Progenitor cell of endocrine pancreas (in vitro differentiated cells): ENCODE measurements around the gene LRRC43. TPM values are rescaled to one million over a fixed set of nuclear protein-coding genes. Genes with fewer than 3 reads are reported as not detected.
A peak's percentile ranks its signal among the peaks of the same experiment; 100 is the strongest.

ENCODE experiments used
- DNase-seq: peaks from one replicate; pipeline ENCODE4 v3.0.0; 2021; ENCODE audit warnings: low spot score; ENCODE audit not compliant: unreplicated experiment
- H3K27ac Mint-ChIP-seq: 2 replicates; pipeline ENCODE4 v1.8.0; 2021; ENCODE audit warnings: mild to moderate bottlenecking, moderate library complexity, mixed read lengths
- H3K27me3 Mint-ChIP-seq: 2 replicates; pipeline ENCODE4 v1.8.0; 2021; ENCODE audit warnings: mixed read lengths
- H3K36me3 Mint-ChIP-seq: 2 replicates; pipeline ENCODE4 v1.8.0; 2022; ENCODE audit warnings: mixed read lengths; ENCODE audit not compliant: insufficient read depth
- H3K4me1 Mint-ChIP-seq: 2 replicates; pipeline ENCODE4 v1.8.0; 2021; ENCODE audit warnings: low read depth, mixed read lengths
- H3K4me3 Mint-ChIP-seq: 2 replicates; pipeline ENCODE4 v1.8.0; 2021; ENCODE audit warnings: low read depth, mild to moderate bottlenecking, moderate library complexity, mixed read lengths
- H3K9me3 Mint-ChIP-seq: 2 replicates; pipeline ENCODE4 v1.8.0; 2021; ENCODE audit warnings: low read depth, mixed read lengths
- CTCF ChIP-seq: fragments of 200-600 bp; sonication (generic); IDR thresholded peaks from one replicate; pipeline ENCODE4 v1.5.0; 2021; ENCODE audit warnings: antibody characterized with exemption, mild to moderate bottlenecking; ENCODE audit not compliant: unreplicated experiment
- long read RNA-seq: library from polyadenylated mRNA; unstranded; transcript quantifications from one replicate; pipeline ENCODE4 v2.0.0, GENCODE V29; 2020
- total RNA-seq: library from RNA; stranded (reverse); gene quantifications from 2 replicates; pipeline ENCODE4 v1.2.1, GENCODE V29; 2021

LRRC43 gene
- total RNA-seq, result 5.4 and 5.5 TPM in 2 replicates
- long read RNA-seq, partial matches to known transcripts, result 0 of 2 reads
- long read RNA-seq, other reads (novel, unspliced or antisense), result 2 of 2 reads

- peak within 1 kb of the TSS; percentile 74 for H3K4me3 Mint-ChIP-seq
- no peak for TF ChIP-seq CTCF
- peak within 1 kb of the TSS; percentile 67 for H3K27ac Mint-ChIP-seq
- H3K9me3 Mint-ChIP-seq, result no peaks in the 10 kb centered on the region
- H3K4me1 Mint-ChIP-seq, result no peaks in the 10 kb centered on the region
- H3K36me3 Mint-ChIP-seq, result no peaks in the 10 kb centered on the region
- peak; percentile 61 for DNase-seq
- H3K27me3 Mint-ChIP-seq, result peaks cover 8% of the 10 kb centered on the region
These were observed at the start of gene LRRC43 for GRCh38 chr12:122182887-122183587. Gene LRRC43, plus strand, starts transcription at chr12:122183123. Its CDS starts 22 bp downstream, at chr12:122183145.

- H3K36me3 Mint-ChIP-seq, result peaks cover 6% of the 10 kb centered on the region
- no peak overlapping the region for H3K27ac Mint-ChIP-seq
- no peaks in the 10 kb centered on the region for H3K4me1 Mint-ChIP-seq
- DNase-seq, result no peak
- H3K27me3 Mint-ChIP-seq, result no peaks in the 10 kb centered on the region
- TF ChIP-seq CTCF, result no peak
- no peaks in the 10 kb centered on the region for H3K9me3 Mint-ChIP-seq
- no peak overlapping the region for H3K4me3 Mint-ChIP-seq
These were observed 49.6 kb upstream of the LRRC43 start for GRCh38 chr12:122133192-122133950.

GRCh38 chr12:122135437-122136031 is 47.4 kb upstream of the LRRC43 start:
- Mint-ChIP-seq H3K4me3 (no peak overlapping the region), H3K36me3 (peaks cover 10% of the 10 kb centered on the region), H3K27ac (no peak overlapping the region), H3K27me3 (no peaks in the 10 kb centered on the region), H3K9me3 (no peaks in the 10 kb centered on the region), H3K4me1 (no peaks in the 10 kb centered on the region)
- TF ChIP-seq CTCF, result no peak
- no peak for DNase-seq

GRCh38 chr12:122137229-122137628 is 45.7 kb upstream of the LRRC43 start:
- no peak overlapping the region for H3K27ac Mint-ChIP-seq
- H3K27me3 Mint-ChIP-seq, result no peaks in the 10 kb centered on the region
- peak; percentile 42 for TF ChIP-seq CTCF
- no peaks in the 10 kb centered on the region for H3K4me1 Mint-ChIP-seq
- DNase-seq, result no peak
- no peaks in the 10 kb centered on the region for H3K9me3 Mint-ChIP-seq
- peaks cover 12% of the 10 kb centered on the region for H3K36me3 Mint-ChIP-seq
- H3K4me3 Mint-ChIP-seq, result no peak overlapping the region

GRCh38 chr12:122137681-122138080 is 45.2 kb upstream of the LRRC43 start:
- Mint-ChIP-seq H3K36me3 (peaks cover 15% of the 10 kb centered on the region), H3K4me1 (no peaks in the 10 kb centered on the region), H3K9me3 (no peaks in the 10 kb centered on the region), H3K27ac (no peak overlapping the region), H3K27me3 (no peaks in the 10 kb centered on the region), H3K4me3 (no peak overlapping the region)
- TF ChIP-seq CTCF, result no peak
- no peak for DNase-seq
